ENCODE data around the gene DAPK3. TPM values are rescaled to one million over a fixed set of nuclear protein-coding genes. Genes with fewer than 3 reads are reported as not detected.
A peak's percentile ranks its signal among the peaks of the same experiment; 100 is the strongest.
"Not testable (repeated sequence)": the region's sequence is repeated elsewhere in the genome, so short reads cannot be mapped to it uniquely, and the experiment has no call there.

The DAPK3 gene
- total RNA-seq, 1 donor from 2014 or later = 82.4 TPM

DNA sequence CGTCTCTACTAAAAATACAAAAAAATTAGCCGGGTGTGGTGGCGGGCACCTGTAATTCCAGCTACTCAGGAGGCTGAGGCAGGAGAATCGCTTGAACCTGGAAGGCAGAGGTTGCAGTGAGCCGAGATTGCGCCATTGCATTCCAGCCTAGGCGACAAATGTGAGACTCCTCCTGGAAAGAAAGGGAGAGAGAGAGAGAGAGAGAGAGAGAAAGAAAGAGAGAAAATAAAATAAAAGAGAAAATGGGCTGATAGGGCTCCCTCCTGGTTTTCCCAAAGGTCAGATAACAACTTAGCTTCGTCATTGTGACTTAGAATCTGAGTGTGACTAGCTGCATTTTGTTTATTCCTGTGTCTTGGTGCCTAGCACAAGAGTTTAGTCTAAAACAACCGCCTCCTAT lies 34.5 kb upstream of the DAPK3 start:
- not testable (repeated sequence) for DNase-seq

DNA sequence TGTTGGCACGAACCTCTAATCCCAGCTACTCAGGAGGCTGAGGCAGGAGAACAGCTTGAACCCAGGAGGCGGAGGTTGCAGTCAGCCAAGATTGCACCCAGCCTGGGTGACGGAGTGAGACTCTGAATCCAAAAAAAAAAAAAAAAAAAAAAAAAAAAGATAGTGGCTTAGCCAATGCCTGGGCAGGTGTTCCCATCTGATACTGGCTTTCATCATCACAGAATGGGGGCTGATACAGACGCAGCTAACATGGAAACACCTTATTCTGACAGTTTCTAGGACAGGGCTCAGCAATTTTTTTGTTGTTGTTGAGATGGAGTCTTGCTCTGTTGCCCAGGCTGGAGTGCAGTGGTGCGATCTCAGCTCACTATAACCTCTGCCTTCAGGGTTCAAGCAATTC lies 29.9 kb upstream of the DAPK3 start:
- DNase-seq = not testable (repeated sequence)

DNA sequence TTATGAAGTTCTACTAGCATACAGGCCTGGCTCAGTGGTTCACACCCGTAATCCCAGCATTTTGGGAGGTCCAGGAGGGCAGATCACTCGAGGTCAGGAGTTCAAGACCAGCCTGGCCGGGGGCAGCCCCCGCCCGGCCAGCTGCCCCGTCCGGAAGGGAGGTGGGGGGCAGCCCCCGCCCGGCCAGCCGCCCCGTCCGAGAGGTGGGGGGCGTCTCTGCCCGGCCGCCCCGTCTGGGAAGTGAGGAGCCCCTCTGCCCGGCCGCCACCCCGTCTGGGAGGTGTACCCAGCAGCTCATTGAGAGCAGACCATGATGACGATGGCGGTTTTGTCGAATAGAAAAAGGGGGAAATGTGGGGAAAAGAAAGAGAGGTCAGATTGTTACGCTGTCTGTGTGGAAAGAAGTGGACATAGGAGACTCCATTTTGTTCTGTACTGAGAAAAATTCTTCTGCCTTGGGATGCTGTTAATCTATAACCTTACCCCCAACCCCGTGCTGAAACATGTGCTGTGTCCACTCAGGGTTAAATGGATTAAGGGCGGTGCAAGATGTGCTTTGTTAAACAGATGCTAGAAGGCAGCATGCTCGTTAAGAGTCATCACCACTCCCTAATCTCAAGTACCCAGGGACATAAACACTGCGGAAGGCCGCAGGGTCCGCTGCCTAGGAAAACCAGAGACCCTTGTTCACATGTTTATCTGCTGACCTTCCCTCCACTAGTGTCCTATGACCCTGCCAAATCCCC lies 27.9 kb upstream of the DAPK3 start:
- not testable (repeated sequence) for DNase-seq

DNA sequence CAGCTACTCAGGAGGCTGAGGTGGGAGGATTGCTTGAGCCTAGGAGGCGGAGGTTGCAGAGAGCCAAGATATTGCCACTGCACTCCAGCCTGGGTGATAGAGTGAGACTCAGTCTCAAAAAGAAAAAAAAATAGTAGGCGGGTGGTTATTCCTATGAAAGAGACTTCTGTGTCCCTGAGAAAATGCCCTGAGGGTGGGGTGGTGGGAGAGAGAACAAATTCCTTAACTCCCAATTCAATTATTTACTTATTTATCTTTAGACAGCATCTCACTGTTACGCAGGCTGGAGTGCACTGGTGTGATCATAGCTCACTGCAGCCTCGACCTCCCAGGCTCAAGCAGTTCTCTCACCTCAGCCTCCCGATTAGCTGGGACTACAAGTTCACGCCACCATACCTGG lies 24.7 kb upstream of the DAPK3 start:
- no peak for DNase-seq

DNA sequence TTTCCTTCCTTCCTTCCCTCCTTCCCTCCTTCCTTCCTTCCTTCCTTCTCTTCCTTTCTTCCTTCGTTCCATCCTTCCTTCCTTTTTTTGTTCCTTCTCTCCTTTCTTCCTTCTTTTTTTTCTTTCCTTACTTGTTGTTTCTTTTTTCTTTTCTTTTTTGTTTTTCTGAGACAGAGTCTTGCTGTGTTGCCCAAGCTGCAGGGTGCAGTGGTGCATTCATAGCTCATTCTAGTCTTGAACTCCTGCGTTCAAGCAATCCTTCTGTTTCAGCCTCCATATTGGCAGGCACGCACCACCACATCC lies 19.9 kb upstream of the DAPK3 start:
- DNase-seq = no peak

DNA sequence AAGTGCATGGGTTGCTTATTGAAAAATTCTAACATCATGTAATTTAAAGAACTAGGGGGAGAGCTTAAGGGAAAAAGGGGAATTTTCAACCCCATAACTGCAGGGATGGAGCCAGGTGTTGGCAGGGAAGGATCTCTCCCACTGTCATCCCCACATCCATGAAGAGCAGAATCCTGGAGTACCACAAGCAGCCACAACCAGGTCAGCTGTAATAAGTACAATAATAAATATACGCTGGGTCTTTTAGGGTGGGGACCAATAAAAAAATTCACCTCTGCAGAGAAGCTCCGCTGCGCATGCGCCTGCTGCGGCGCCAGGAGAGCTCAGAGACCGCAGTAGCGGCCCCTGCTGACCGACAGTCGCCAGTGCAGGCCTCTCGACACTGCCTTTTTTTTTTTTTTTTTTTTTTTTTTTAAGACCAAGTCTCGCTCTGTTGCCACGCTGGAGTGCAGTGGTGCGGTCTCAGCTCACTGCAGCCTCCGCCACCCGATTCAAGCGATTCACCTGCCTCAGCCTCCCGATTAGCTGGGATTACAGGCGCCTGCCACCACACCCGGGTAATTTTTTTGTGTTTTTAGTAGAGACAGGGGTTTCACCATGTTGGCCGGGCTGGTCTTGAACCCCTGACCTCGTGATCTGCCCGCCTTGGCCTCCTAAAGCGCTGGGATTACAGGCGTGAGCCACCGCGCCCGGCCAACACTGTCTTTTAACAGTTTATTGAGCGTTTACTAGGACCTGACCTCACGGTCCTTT lies 16.9 kb upstream of the DAPK3 start:
- peak; percentile 96 for DNase-seq

DNA sequence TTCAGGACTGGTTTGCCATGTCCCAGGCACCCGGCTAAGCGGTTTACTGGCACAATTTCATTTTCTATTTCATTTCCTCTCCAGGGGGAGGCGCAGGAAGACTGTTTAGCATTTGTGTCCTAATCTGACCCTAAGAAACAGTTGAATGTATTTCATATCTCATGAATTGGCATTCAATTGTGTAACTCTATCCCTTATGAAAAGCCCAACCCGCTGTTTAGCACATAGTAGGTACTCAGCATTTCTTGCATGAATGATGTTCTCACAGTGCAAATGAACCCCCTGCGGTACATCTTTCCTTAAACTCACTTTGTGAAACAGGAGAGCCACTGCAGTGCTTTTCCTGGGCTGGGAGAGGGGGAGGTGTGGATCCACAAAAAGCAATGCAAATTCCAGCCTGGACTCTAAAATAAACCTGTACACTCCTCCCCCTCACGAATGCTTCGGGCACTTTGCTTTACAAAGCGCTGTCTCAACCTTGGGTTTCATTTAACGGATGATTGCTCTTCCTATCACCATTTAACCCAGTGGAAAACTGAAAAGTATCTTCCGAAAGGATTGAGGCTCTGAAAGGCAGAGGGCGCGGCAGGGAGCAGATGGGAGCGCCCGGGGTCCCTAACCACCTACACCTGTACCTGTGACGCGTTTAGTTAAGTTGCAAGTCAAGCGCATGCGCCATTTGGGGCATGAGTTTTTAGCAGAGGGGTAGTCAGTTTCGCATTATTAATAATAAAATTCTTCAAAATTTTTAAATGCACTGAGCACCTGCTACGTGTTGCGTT lies 15.6 kb upstream of the DAPK3 start:
- DNase-seq = peak; percentile 83

DNA sequence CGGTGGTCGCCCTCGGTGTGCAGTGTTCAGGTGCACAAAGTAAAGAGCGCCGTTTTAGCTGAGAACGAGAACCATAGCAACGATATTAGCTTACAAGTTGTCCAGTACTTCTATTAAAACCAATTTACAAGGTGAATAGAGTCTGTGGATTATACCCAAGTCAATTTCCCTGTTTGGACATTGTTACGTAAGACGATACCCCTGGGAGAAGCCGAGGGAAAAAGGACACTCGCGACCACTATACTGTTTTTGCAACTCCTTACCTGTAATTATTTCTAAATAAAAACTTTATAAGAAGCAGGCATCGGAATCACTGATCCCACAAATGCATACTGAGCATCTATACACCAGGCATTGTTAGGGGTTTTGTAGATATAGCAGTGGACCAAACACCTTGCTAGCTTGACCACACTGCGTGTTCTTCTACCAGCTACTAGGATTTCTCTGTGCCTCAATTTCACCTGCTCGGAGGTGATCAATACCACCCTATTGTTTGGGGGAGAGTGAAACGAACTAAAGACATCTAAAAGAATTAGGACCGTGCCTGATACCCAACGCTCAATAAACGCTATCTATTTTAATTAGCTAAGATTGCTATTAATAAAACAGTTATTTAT lies 14.9 kb upstream of the DAPK3 start:
- no peak for DNase-seq

DNA sequence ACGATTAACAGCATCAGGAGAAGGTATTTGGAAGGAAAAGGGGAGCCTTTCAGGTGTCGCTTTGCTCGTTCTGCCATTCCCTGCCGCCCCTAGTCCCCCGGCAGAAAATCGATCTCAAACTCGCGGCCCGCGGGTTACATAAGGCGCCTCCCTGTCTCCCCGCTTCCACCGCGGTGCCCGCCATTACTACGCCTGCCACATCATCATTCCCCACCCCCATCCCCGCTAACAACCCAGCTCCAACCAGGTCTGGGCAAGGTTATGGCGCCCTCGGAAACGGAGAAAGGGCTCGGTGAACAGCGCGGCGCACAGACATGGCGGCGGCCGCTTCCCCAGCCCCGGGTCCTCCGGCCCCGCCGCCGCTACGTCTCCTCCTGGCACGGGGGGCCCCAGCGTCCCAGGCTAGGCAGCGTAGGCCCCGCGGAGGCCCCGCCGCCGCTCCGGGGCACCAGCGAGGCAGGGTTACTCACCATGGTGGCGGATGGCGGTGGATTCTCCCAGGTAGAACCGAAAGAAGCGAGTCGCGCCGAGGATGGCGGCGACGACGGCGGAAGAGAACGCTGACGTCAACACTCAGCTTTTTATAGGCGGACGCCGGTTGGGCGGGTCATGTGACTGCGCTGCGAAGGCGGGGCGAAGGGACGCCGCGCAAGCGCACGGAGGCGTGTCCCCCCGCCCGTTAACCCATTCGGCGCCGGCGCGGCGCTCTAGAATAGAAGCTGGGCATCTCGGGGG lies 14.2 kb upstream of the DAPK3 start, which contains the start of gene EEF2:
EEF2 (minus strand) TSS at position 556 of the 735 bp plus-strand sequence; CDS start at position 473, 83 bp downstream.
- peak; percentile 97 for DNase-seq

DNA sequence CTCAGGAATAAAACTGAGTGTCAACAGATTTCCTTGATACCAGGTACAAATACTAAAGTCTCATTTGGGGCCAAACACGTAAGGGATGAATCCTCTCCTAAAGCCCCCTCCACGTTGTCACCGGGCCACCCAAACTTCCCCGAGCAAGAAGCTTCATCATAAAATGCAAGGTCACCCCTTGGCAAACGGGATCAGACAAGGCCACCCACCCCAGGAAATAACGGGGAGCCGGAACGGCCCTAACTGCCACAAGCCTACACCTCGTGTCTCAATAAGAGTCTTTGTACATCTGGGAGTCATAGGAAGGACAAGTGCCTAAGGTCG lies 13.6 kb upstream of the DAPK3 start:
- no peak for DNase-seq

DNA sequence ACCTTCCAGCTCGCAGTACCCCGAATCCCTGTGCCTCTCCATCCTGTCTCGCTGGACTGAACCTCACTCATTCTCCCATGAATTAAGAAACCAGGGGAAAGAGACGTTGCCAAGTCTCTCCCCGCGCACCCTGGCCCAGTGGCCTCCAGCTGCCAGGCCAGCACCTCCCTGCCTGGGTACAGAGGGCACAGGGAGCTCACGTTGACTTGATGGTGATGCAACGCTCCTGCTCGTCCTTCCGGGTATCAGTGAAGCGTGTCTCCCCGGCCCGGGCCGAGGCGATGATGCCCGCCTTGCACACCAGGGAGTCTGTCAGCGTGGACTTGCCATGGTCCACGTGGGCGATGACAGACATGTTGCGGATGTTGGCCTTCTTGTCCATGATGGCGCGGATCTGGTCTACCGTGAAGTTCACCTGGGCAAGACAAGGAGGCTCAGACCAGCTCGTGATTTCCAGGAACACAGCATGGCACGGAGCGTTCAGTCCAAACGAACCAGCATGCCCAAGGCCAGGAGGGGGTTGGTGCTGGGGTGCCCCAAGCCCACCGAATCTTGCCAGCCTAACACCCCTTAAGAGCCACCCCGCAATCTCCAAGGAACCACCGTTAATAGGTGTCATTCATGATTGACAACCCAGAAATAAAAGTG lies 13.2 kb upstream of the DAPK3 start:
- peak; percentile 33 for DNase-seq

DNA sequence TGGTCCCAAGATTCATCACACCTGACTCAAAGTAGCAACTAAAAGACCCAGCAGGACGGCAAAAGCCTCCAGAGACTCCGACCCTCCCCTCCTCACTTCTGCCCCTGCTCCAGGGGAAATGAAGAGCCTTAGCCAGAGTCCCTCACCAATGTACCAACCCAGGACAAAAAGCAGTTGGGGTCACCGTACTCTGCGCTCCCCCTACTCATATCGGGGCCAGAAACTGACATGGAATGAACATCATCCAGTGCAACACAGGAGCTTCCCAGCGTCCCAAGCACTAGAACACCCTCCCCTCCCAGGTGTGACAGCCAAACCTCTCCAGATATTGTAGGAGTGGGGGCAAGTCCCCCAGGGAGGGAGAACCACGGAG lies 12.6 kb upstream of the DAPK3 start:
- DNase-seq = no peak

DNA sequence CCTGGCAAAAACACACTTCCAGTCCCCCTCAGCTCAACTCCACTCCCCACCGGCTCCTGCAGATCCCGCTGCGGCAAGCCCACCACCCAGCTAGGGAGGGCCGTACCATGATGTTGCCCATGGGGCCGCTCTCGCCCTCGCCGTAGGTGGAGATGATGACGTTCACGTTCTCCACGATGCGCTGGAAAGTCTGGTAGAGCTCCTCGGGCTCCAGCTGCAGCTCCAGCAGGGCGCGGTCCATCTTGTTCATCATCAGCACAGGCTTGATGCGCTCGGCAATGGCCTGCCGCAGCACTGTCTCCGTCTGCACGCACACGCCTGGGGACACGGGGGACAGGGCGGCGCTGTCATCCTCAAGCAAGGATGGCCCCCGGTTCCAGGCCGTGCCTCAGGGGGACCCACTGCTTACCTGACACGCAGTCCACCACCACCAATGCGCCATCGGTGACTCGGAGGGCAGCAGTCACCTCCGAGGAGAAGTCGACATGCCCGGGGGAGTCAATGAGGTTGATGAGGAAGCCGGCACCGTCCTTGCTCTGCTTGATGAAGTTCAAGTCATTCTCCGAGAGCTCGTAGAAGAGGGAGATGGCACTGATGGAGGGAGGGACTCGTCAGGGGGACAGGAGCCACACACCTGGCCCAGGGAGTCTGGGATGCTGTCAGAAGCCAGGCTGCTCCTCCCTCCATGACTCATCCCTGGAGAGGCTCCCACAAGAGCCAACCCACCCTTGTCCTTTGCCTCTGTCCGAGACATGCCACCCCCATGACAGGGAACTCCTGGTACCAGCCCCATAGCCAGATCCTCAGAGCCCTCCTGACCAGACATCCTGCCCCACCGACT lies 12.0 kb upstream of the DAPK3 start:
- DNase-seq = no peak

DNA sequence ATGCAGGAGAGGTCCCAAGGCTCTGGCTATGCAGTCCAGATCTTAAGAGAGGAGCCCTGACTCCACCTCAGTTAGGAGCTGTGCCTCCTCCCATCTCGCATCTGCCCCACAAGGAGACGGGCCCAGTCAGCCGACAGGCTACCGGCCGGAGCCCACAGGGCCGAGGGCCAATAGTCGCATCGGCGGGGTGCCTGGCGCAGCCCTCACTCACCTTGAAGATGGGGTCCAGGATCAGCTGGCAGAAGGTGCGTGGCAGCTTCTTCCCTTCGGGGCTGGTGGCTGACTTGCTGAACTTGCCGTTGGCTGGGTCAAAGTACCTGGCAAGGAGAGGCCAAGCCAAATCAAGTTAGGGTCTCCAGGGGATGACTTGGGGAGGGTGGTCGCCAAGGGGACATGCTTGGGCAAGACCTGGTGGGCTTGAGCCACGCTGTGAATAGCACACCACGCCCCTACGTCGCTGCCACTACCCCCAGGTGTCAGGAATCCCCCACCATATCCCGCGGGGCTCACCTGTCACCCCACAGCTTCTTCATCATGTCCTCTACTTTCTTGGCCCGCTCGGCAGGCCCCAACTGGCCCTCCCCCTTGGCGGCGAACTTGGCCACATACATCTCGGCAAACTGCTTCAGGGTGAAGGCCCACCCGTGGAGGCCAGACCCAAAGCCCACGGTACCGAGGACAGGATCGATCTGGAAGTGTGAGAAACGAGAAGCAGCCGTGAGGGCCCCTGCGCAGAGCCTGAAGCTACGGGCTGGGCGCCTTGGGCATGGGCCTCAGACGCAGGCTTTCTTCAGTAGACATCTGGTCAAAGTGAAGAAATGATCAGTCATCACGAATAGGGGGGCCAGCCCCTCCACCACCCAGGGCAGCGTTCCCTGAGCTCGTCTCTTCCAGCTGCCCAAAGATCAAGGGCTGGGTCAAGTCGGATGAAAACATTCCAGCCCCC lies 11.1 kb upstream of the DAPK3 start:
- no peak for DNase-seq

DNA sequence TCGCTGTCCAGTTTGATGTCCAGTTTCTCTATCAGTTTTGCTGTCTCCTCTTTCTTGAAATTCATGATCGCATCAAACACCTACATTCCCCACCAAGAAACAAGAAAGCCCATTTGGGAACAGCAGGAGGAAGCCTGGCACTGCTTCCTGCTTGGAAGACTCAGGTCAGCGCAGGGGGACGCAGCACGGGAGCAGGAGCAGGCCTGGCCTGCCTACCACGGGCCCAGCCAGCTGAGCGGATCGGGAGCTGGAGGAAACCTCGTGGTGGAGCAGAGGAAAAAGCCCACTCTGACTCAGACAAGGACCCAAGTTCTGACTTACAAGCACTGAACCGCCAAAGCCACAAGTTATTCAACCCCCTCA lies 10.5 kb upstream of the DAPK3 start:
- DNase-seq = no peak

DNA sequence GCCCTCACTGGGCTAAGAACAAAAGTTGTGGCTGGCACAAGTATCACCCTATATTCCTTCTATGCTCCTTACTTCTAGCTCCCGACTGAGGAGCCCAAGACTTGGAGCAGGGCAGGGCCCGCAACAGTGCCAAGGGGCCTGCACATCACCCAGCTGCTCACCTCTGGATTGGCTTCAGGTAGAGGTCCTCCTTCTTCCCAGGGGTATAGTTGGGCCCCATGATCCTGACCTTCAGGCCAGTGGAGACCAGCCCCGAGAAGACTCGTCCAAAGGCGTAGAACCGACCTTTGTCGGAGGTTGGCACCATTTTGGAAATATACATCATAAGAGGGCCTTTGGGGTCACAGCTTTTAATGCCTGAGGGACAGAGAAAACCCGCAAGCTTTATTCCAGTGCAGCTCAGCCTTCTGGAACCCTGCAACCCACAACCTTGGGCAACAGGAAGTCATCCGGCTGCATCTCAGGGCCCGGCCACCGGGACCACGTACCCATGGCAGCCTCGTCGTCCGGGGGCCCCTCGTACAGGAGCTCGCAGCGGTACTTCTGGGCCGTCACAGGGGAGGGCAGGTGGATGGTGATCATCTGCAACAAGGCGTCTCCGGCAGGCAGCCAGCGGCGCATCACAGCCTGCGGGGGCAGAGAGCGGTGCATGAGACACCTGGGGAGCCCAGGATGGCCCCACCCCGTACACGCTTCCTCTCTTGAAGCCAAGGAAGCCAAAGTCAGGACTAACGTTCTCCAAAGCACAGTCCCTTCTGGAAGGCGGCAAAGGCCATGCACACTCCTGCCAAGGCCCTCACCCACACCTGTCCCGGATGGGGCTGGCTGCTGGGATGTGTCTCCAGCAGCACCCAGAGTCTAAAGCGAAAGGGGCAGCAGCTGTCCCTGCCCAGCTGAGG lies 9.7 kb upstream of the DAPK3 start:
- DNase-seq = no peak

DNA sequence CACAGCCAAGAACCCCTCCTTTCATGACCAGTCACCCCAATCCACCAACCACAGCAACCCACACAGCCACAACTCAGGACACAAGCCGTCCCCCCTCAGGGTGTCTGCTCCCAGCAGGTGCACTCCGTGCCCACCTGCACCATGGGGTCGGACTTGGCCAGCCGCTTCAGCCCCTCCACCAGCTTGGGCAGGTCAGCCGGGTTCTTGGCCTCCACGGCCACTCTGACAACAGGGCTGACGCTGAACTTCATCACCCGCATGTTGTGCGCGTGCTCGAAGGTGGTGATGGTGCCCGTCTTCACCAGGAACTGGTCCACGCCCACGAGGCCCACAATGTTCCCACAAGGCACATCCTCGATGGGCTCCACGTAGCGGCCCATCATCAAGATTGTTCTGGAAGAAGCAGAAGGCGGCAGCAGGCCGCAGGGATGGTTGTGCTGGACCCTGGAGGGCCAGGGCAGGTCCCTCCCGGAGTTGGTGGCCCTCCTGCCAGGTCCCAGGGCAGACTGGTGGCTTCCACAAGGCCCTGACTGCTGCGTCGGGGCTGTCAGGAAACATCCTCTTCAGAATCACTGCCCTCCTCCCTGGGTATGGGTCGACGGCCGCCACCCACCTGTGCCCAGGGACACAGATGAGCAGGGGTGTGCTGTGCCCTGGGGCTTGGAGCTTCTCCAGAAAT lies 8.9 kb upstream of the DAPK3 start:
- no peak for DNase-seq

DNA sequence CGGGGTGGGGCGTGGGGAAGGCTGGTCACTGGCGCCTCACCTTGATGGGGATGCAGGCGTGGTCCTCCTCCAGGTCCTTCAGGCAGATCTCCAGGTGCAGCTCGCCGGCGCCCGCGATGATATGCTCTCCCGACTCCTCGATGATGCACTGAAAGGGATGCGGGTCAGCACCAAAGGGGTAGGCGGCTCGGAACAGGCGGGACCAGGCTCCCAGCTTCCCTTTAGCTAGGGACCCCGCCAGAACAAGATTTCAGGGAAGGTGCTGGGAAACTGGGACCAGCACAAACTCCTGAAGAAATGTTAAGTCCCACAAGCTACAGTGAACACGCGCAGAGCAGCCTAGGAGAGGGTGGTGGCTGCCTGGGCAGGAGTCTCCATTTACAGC lies 8.4 kb upstream of the DAPK3 start:
- DNase-seq = no peak
